ENCODE results near the gene ANKRD6. TPM values are rescaled to one million over a fixed set of nuclear protein-coding genes. Genes with fewer than 3 reads are reported as not detected.

Gene ANKRD6
- total RNA-seq, 4 donors from 2014 or later, result 0.57 to 11.6 (median 3.0) TPM

DNA sequence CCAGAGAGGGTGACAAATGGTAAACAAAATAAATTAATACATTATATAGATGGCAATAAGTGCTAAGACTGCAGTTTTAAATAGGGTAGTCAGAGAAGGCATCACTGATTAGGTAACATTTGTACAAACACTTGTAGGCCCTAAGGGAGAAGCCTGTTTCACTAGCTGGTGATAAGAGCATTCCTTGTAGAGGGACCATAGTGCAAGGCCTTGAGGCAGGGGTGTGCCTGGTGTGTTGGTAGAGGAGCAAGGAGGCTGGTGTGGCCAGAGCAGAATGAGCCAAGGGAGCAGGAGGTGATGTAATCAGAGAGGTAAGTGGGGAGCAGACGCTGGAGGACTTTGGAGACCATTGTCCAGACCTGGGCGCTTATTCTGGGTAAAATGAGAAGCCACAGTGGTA is 70.7 kb downstream of the ANKRD6 start:
- H3K27me3 ChIP-seq, result no peaks in the 10 kb centered on the region
- TF ChIP-seq, protein P1, sequence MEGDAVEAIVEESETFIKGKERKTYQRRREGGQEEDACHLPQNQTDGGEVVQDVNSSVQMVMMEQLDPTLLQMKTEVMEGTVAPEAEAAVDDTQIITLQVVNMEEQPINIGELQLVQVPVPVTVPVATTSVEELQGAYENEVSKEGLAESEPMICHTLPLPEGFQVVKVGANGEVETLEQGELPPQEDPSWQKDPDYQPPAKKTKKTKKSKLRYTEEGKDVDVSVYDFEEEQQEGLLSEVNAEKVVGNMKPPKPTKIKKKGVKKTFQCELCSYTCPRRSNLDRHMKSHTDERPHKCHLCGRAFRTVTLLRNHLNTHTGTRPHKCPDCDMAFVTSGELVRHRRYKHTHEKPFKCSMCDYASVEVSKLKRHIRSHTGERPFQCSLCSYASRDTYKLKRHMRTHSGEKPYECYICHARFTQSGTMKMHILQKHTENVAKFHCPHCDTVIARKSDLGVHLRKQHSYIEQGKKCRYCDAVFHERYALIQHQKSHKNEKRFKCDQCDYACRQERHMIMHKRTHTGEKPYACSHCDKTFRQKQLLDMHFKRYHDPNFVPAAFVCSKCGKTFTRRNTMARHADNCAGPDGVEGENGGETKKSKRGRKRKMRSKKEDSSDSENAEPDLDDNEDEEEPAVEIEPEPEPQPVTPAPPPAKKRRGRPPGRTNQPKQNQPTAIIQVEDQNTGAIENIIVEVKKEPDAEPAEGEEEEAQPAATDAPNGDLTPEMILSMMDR (IDR thresholded peaks at IDR 0.05), result no peak
- no peak for TF ChIP-seq POLR2A (IDR thresholded peaks at IDR 0.05)
- no peak overlapping the region for H3K4me3 ChIP-seq
- no peaks in the 10 kb centered on the region for H3K9me3 ChIP-seq
- DNase-seq, result no peak
- H3K27ac ChIP-seq, result no peak overlapping the region
- H3K4me1 ChIP-seq, result no peaks in the 10 kb centered on the region
- no peaks in the 10 kb centered on the region for H3K36me3 ChIP-seq

DNA sequence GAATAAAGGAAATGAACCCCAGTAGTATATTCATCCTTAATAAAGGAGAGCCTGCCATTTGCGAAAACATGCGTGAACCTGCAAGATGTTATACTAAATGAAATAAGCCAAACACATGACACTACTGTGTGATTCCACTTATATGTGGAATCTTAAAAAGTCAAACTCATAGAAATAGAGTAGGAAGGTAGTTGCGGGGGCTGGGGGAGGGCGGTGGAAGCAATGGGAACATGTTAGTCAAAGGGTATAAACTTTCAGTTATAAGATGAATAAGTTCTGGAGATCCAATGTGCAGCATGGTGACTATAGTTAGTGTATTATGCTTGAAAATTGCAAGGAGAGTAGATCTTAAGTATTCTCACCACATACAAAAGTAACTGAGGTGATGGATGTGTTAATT is 72.9 kb downstream of the ANKRD6 start:
- H3K9me3 ChIP-seq, result no peaks in the 10 kb centered on the region
- TF ChIP-seq, protein P1 (IDR thresholded peaks at IDR 0.05), result no peak
- TF ChIP-seq POLR2A (IDR thresholded peaks at IDR 0.05), result no peak
- H3K27me3 ChIP-seq, result no peaks in the 10 kb centered on the region
- H3K27ac ChIP-seq, result no peak overlapping the region
- no peak for DNase-seq
- no peak overlapping the region for H3K4me3 ChIP-seq
- no peaks in the 10 kb centered on the region for H3K4me1 ChIP-seq
- H3K36me3 ChIP-seq, result no peaks in the 10 kb centered on the region

DNA sequence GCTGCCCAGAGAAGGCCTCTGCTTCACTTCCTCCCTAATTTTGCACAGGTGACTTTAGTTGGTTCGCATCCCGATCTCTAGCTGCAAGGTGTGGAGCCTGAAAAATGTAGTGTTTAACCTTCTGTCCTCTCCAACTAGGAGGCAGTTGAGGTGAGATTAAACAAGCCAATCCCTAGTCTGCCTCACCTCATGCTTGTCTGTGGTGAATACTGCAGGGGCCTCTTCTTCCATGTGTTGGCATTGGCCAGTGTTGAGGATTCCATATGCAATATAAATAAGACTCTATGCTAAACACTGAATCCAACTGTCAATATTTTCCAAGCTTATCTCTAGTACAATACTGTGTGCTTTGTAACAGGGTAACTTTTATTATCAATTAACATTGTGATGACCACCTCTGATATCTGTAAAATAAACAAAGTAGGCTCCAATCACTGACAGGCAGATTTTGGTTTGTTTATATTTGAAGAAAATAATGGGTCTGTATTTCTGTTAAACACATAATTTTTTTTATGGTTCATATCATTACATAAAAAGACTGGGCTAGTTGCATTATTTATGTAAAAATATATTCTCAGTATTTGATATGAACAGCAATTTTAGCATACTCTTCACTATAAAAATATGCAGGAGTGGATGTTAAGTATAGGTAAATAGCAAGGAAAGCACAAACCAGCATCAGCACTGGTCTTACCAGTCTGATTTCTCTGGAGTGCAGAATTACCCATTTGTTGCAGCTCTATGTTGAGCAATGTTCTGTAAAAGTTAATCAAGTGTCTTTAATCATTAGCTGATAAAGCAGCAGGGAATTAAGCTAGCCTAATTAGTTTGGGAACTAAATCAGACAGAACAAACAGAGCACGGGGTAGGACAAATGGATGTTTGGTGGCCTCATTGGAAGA is 74.0 kb downstream of the ANKRD6 start:
- H3K4me3 ChIP-seq, result no peak overlapping the region
- TF ChIP-seq POLR2A (IDR thresholded peaks at IDR 0.05), result no peak
- TF ChIP-seq, protein P1 (IDR thresholded peaks at IDR 0.05), result no peak
- H3K9me3 ChIP-seq, result no peaks in the 10 kb centered on the region
- no peaks in the 10 kb centered on the region for H3K27me3 ChIP-seq
- H3K4me1 ChIP-seq, result no peaks in the 10 kb centered on the region
- no peak overlapping the region for H3K27ac ChIP-seq
- H3K36me3 ChIP-seq, result no peaks in the 10 kb centered on the region
- no peak for DNase-seq

DNA sequence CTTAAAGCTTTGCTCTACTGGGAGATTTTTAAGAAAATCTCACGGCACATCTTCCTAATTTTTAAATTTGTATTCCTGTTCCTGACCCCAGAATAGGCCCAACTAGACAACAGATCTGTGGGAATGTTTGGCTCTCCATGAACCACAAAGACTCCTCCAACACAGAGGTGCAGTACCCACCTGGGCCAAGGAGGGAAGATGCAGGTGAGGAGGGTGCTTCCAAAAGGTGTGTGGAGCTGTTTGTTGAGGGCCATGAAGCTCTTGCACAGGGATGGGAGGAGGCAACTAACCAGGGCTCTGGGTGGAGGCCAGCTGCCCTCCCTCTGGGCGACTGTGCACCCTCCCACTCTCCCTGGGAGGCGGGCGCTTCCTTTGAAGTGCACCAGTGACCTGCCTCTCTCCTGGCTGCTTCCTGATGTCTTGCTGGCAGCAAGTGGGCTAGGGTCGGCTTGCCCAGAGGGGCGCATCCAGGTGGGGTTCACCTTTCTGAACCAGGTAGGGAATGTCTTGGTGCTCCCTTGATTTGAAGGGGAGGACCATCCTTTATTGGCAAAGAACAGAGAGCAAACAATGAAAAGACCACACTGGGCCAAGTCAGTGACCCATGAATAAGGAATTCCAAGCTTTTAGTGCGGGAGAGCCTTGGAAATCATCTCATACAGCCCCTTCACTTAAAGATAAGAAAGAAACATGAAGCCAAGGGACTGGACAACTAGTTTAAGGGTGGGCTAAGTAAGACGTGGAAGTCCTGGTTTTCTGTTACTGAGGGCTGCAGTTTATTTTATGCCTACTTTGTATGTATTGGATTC is 76.0 kb downstream of the ANKRD6 start:
- TF ChIP-seq, protein P1 (IDR thresholded peaks at IDR 0.05), result no peak
- no peak for TF ChIP-seq POLR2A (IDR thresholded peaks at IDR 0.05)
- H3K9me3 ChIP-seq, result no peaks in the 10 kb centered on the region
- H3K36me3 ChIP-seq, result no peaks in the 10 kb centered on the region
- H3K27ac ChIP-seq, result no peak overlapping the region
- H3K27me3 ChIP-seq, result no peaks in the 10 kb centered on the region
- no peak for DNase-seq
- no peak overlapping the region for H3K4me3 ChIP-seq
- no peaks in the 10 kb centered on the region for H3K4me1 ChIP-seq

DNA sequence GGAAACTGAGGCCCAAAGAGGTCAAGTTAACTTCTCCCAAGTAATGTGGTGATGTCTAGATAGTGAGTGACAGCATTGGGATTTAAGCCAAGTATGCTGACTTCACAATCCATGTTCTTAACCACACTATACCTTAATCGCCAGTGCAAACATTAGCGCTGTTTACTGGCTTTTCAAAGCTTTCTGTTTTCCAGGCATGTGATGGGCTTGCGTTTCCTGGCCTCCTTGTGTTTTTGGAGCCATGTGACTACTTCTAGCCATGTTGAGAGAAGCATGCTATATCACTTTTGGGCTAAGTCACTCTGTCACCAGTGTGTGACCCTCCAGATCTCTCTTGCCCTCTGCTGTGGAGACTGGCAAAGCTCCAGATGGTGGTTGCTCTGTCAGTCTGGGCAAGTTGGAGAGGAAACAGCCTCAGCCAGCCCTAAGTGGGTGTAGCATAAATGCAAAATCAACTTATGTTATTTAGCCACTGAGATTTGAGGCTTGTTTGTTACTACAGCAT is 76.9 kb downstream of the ANKRD6 start:
- Histone ChIP-seq H3K27ac (no peak overlapping the region), H3K27me3 (no peaks in the 10 kb centered on the region), H3K4me3 (no peak overlapping the region), H3K36me3 (no peaks in the 10 kb centered on the region), H3K4me1 (no peaks in the 10 kb centered on the region), H3K9me3 (no peaks in the 10 kb centered on the region)
- DNase-seq, result no peak
- no peak for TF ChIP-seq POLR2A (IDR thresholded peaks at IDR 0.05)
- TF ChIP-seq, protein P1 (IDR thresholded peaks at IDR 0.05), result no peak
